NCI-H526 treated with DMSO at 0.1 percent for 48 hours (cell line): ENCODE measurements around the gene ADIG.

Source experiments
- DNase-seq: peaks from one replicate; lab custom pipeline; 2025; lab: John Stamatoyannopoulos, UW

Gene ADIG

DNA sequence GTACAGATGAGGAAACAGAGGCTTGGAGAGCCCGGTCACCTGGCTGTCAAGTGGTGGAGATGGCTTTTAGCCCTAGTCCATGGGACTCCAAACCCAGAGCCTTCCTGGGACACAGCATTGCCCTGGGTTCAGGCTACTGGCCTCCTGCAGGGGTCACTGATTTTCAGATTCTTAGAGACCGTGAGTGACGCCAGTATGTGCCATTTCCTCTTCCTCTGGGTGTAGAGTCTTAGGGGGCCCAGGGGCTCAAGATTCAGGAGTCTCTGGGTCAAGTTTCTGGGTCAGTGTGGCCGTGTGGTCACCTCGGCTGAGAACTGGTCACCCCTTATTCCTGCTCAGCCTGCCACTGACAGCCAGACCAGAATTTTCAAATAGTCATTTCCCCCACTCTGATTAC, 21.2 kb downstream of the ADIG start:
- DNase-seq = no peak

- no peak for DNase-seq
Observed at GRCh38 chr20:38603286-38603685, 22.3 kb downstream of the ADIG start.

- DNase-seq = no peak
Observed at GRCh38 chr20:38604873-38605303, 23.9 kb downstream of the ADIG start.

- no peak for DNase-seq
Observed at GRCh38 chr20:38607351-38607750, 26.4 kb downstream of the ADIG start.

DNA sequence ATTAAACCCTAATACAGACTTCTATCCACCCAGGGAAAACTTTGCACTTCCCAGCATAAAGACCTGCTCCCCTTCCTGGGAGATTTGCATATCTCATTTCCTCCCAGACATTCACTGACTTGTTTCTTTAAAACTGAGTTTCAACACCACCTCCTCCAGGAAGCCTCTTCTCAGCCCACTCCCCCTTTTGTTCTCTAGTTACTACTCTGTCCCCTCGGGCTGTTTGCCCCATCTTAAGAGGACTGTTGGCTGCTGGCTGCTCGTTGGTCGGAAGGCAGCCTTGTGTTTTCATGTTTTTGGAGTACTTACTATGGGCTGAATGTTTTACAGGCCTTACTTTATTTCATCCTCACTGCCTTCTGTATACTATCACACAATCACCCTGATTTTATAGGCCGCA, 27.2 kb downstream of the ADIG start:
- no peak for DNase-seq

GRCh38 chr20:38609815-38610214, 28.8 kb downstream of the ADIG start:
- no peak for DNase-seq

- DNase-seq = no peak
Observed at GRCh38 chr20:38610521-38610920, 29.5 kb downstream of the ADIG start.

GRCh38 chr20:38612751-38613515, 31.9 kb downstream of the ADIG start:
- DNase-seq = no peak

- no peak for DNase-seq
Observed at GRCh38 chr20:38615283-38615682, 34.3 kb downstream of the ADIG start.

- DNase-seq = no peak
Observed at GRCh38 chr20:38616457-38616856, 35.5 kb downstream of the ADIG start.

DNA sequence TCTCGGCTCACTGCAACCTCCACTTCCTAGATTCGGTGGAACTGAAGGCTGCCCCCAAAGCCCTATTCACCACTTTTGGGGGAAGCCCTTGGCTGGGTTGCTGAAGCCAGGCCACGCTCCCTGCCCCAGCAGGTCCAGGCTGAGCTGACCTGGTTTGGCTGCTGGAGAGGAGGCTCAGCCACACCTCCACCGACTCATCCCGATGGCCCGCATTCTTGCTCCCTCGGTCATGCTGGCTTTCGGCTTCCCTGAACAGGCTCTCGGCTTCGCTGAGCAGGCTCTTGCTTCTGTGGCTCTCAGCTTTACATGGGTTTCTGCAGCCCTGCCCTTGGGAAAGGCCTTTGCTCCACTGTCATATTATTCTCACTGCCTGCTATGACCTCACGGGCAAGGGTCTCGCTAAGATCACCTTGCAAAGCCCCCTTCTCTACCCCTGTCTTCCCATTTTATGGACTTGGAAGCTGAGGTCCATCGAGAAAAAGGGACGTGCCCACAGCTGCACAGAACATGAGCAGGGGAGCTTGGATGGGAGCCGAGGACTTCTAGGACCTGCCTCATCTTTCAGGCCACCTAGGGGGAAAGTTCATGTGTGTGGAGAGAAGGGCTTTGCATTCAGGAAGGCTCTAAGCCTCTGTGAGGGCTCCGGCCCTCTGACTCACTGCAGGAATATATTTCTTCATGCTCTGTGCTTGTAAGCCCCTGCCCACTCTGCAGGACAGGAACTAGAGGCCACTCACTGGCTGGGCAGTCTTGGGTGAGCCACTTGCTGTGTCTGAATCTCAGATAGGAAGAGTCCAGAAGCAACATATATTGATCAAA, 36.2 kb downstream of the ADIG start:
- DNase-seq = no peak

- no peak for DNase-seq
Observed at GRCh38 chr20:38617830-38618196, 36.8 kb downstream of the ADIG start.

DNA sequence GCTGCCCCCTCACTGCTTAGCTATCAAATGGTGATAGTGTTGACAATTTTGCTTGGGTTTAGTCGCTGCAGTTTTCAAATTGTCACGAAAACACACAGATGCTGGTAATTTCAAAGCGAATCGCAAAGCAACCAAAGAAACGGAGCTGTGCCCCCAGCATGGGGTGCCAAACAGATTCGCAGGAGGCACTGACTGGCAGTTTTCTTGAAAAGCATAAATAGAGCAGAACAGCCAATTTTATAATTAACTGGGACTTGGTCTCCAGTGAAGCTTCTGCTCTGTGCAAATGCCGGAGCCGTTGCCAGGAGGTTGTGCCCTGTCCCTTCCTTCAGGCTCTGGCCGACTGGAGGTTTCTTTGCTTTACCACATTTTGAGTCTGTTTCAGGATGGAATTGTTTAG, 39.4 kb downstream of the ADIG start:
- no peak for DNase-seq

GRCh38 chr20:38623061-38623460, 42.1 kb downstream of the ADIG start:
- DNase-seq = no peak

DNA sequence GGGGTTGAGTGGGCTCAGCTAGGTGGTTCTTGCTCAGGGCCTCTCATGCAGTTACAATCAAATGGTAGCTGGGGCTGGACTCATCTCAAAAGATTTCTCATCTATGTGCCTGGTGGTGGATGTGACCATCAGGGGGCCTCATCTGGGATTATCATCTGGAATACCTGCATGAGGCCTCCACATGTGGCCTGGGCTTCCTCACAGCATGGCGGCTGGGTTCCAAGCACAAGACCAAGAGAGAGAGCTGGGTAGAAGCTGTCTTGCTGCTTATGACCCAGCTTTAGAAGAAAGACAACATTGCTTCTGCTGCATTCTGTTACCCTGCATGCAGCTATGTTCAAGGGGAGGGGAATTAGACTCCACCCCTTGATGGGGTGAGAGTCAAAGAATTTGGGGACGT, 43.1 kb downstream of the ADIG start:
- no peak for DNase-seq

DNA sequence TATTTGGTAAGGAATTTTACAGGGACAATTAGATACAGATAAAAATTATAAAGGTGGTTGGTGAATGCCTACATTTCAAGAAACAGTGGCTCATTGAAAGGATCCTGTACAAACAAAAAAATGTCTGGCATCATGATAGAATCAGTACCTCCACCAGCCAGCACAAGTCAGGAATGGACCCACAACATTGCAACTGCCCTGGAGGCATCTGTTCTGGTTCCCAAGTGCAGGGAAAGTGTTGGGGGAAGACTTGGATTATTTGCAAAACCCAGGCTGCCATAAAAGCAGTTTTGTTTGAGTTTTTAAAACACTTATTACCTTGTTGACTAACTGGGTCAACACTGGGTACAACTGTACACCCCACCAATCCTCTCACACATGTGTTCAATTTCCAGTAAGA, 44.9 kb downstream of the ADIG start:
- DNase-seq = no peak

- no peak for DNase-seq
Observed at GRCh38 chr20:38626921-38627659, 46.1 kb downstream of the ADIG start.

DNA sequence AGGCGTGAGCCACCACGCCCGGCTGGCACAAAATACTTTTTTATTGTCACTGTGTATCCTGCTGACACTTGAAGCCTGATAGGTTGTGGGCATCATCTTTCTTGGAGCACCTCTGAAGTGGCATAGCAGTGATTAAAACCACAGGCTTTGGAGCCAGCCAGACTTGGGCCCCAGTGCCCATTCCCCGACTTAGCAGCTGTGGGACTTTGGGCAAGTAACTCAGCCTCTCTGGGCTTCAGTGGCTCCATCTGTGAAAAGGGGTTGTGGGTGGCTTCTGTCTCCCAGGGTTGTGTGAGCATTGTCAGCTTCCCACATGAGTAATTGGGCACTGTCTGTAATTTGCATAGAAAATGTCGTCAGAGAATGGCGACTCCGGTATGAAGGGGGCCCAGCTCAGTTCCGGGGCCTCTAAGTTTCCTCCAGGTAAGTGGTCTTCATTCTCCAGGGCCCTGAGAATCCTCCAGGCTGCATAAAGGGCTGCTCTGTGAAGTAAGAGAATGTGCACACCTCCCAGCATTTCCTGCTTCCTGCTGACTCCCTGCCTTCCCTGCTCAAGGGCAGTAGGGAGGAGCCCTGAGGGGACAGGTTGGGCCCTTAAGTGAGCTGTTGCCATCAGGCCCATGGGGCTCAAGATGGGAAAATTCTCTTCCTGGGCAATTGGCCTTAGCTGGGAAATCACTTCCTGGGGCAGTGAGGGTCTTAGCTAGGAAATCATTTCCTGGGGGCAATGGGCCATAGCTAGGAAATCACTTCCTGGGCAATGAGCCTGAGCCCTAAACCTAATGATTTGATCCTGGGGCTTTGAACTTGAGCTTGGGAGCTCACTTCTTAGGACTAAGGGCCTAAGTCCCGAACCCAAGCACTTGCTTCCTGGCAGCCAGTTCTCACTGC, 47.8 kb downstream of the ADIG start:
- no peak for DNase-seq

GRCh38 chr20:38629979-38630378, 49.0 kb downstream of the ADIG start:
- no peak for DNase-seq

DNA sequence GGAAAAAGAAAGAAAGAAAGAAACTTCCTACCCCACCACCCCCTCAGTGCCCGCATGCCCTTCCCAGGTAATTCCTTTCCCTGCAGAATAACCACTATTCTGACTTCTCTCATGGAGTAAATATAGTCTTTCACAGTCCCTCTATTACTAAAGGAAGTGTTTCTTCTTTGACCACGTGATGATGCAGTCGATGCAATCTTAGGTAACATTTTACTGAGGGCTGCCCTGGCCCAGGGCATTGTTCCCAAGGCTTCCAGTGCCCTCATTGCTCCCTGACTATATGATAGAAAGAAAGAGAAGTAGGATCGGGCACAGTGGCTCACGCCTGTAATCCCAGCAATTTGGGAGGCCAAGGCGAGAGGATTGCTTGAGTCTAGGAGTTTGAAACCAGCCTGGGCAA, 49.7 kb downstream of the ADIG start:
- no peak for DNase-seq

DNA sequence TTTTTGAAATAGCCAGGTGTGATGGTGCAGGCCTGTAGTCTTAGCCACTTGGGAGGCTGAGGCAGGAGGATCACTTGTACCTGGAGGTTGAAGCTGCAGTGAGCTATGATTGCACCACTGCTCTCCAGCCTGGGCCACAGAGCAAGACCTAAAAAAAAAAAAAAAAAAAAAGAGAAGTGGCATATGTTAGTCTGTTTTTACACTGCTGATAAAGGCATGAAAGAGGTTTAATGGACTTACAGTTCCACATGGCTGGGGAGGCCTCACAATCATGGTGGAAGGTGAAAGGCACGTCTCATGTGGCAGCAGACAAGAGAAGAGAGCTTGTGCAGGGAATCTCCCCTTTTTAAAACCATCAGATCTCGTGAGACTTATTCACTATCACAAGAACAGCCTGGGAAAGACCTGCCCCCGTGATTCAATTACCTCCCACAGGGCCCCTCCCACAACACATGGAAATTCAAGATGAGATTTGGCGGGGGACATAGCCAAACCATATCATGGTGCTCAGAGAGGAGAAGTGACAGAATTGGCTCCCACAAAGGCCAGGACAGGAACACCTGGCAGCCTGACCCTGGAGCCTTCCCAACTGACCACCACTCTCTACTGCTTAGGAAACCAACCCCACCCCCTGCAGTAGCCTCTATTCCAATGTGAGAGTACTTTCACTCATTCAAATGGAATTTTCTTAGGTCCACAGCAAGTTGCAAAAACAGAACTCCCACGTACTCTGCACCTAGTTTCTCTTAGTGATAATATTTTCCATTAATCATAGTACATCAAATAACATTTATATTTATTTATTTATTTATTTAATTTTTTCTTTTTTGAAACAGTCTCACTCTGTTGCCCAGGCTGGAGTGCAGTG, 50.4 kb downstream of the ADIG start:
- DNase-seq = no peak
